Neural cell (in vitro differentiated cells): ENCODE results near the gene FGF14. TPM values are rescaled to one million over a fixed set of nuclear protein-coding genes. Genes with fewer than 3 reads are reported as not detected.
A peak's percentile ranks its signal among the peaks of the same experiment; 100 is the strongest.

Experiments used
- H2AFZ ChIP-seq: fragments of 200-600, 300-800 bp; sonication (generic), shearing (Covaris generic); 2 replicates; pipeline ENCODE4 v1.6.0; 2014; ENCODE audit warnings: low read depth, mild to moderate bottlenecking, antibody characterized with exemption, low read length, moderate library complexity
- H3F3A ChIP-seq: fragments of 200-600 bp; shearing (Covaris generic); 2 replicates; pipeline ENCODE4 v1.6.1; 2016; ENCODE audit warnings: mild to moderate bottlenecking, moderate library complexity, mixed read lengths, antibody characterized with exemption, low read length; ENCODE audit not compliant: insufficient read depth, poor library complexity, severe bottlenecking
- H3K27ac ChIP-seq: fragments of 200-600, 300-800 bp; sonication (generic), shearing (Covaris generic); 2 replicates; pipeline ENCODE4 v1.5.1; 2014; ENCODE audit warnings: mild to moderate bottlenecking, low read length, moderate library complexity
- H3K27me3 ChIP-seq: fragments of 300-800, 200-600 bp; sonication (generic), shearing (Covaris generic); 2 replicates; pipeline ENCODE4 v1.6.0; 2014; ENCODE audit warnings: mild to moderate bottlenecking, low read depth, low read length, moderate library complexity; ENCODE audit not compliant: insufficient read depth
- H3K36me3 ChIP-seq: fragments of 300-800, 200-600 bp; sonication (generic), shearing (Covaris generic); 2 replicates; pipeline ENCODE4 v1.5.1; 2014; ENCODE audit warnings: mild to moderate bottlenecking, antibody characterized with exemption, low read length, moderate library complexity; ENCODE audit not compliant: insufficient read depth
- H3K4me2 ChIP-seq: fragments of 300-800, 200-600 bp; sonication (generic), shearing (Covaris generic); 2 replicates; pipeline ENCODE4 v1.6.0; 2014; ENCODE audit warnings: mild to moderate bottlenecking, low read length
- H3K4me3 ChIP-seq: fragments of 300-800, 200-600 bp; sonication (generic), shearing (Covaris generic); 2 replicates; pipeline ENCODE4 v1.5.1; 2014; ENCODE audit warnings: mild to moderate bottlenecking, low read length, moderate library complexity
- H3K79me2 ChIP-seq: fragments of 200-600 bp; shearing (Covaris generic); replicated peaks from 2 replicates; pipeline ENCODE4 v1.6.0; 2014; ENCODE audit warnings: mild to moderate bottlenecking, low read length, moderate library complexity; ENCODE audit not compliant: insufficient read depth
- H3K9ac ChIP-seq: fragments of 300-800, 200-600 bp; sonication (generic), shearing (Covaris generic); 2 replicates; pipeline ENCODE4 v1.6.1; 2016; ENCODE audit warnings: mild to moderate bottlenecking, low read length, mixed read lengths
- H3K9me2 ChIP-seq: fragments of 200-600 bp; shearing (Covaris generic); 2 replicates; pipeline ENCODE4 v1.6.1; 2016; ENCODE audit warnings: mild to moderate bottlenecking, low read length, mixed read lengths; ENCODE audit not compliant: insufficient read depth
- H3K9me3 ChIP-seq: fragments of 200-600, 300-800 bp; sonication (generic), shearing (Covaris generic); 2 replicates; pipeline ENCODE4 v1.6.1; 2016; ENCODE audit warnings: mild to moderate bottlenecking, mixed run types, low read length, moderate library complexity, mixed read lengths
- H4K20me1 ChIP-seq: fragments of 200-600 bp; shearing (Covaris generic); 2 replicates; pipeline ENCODE4 v1.6.1; 2016; ENCODE audit warnings: mild to moderate bottlenecking, mixed run types; ENCODE audit not compliant: insufficient read depth
- CTCF ChIP-seq: fragments of 450-650 bp; IDR thresholded peaks from 2 replicates; pipeline ENCODE4 v1.5.1; 2014; ENCODE audit warnings: antibody characterized with exemption, mild to moderate bottlenecking, moderate library complexity; ENCODE audit not compliant: poor library complexity, severe bottlenecking
- EP300 ChIP-seq: fragments of 450-650 bp; conservative IDR thresholded peaks from 2 replicates; pipeline ENCODE4 v1.6.1; 2014; ENCODE audit warnings: antibody characterized with exemption, mild to moderate bottlenecking, moderate library complexity; ENCODE audit not compliant: poor library complexity, severe bottlenecking
- EZH2 ChIP-seq: fragments of 200-600, 300-800 bp; shearing (Covaris generic), sonication (generic); IDR thresholded peaks from 2 replicates; pipeline ENCODE4 v1.6.1; 2014; ENCODE audit warnings: antibody characterized with exemption, low read length, borderline replicate concordance, mild to moderate bottlenecking; ENCODE audit not compliant: insufficient read depth, poor library complexity, severe bottlenecking
- MXI1 ChIP-seq: fragments of 450-650 bp; conservative IDR thresholded peaks from 2 replicates; pipeline ENCODE4 v1.6.1; 2014; ENCODE audit warnings: antibody characterized with exemption, mild to moderate bottlenecking; ENCODE audit not compliant: poor library complexity, severe bottlenecking
- POLR2AphosphoS5 ChIP-seq: IDR thresholded peaks from 2 replicates; pipeline ENCODE4 v1.6.1; 2012
- RAD21 ChIP-seq: fragments of 450-650 bp; conservative IDR thresholded peaks from 2 replicates; pipeline ENCODE4 v1.6.1; 2014; ENCODE audit warnings: antibody characterized with exemption, mild to moderate bottlenecking, moderate library complexity
- REST ChIP-seq: IDR thresholded peaks from 2 replicates; pipeline ENCODE4 v1.6.1; 2012; ENCODE audit warnings: borderline replicate concordance
- SMC3 ChIP-seq: fragments of 450-650 bp; conservative IDR thresholded peaks from 2 replicates; pipeline ENCODE4 v1.6.1; 2014; ENCODE audit warnings: antibody characterized with exemption, mild to moderate bottlenecking, moderate library complexity; ENCODE audit not compliant: poor library complexity
- polyA plus RNA-seq: library from polyadenylated mRNA; depleted of rRNA; stranded (reverse); fragments of >200 nt; gene quantifications from 2 replicates; pipeline ENCODE4 v1.2.3, GENCODE V29; 2014

FGF14 gene
- polyA plus RNA-seq, 1 donor from 2014 or later: 36.4 TPM

- no peak overlapping the region for H3K4me2 ChIP-seq
These were observed 459.8 kb downstream of the FGF14 start for GRCh38 chr13:101942038-101942437.

GRCh38 chr13:101941095-101941783, 460.6 kb downstream of the FGF14 start:
- TF ChIP-seq SMC3 (peak; percentile 18), RAD21 (no peak)

More at GRCh38 chr13:101942038-101942437, 459.8 kb downstream of the FGF14 start:
- H3K4me3 ChIP-seq: no peak overlapping the region
- peak; percentile 90 for TF ChIP-seq CTCF
- TF ChIP-seq MXI1: no peak
- no peak for TF ChIP-seq POLR2AphosphoS5
- no peak for TF ChIP-seq REST
- no peak for TF ChIP-seq EZH2
- TF ChIP-seq RAD21: peak; percentile 98
- no peak for TF ChIP-seq EP300
- peak; percentile 98 for TF ChIP-seq SMC3
- H3K36me3 ChIP-seq: no peaks in the 10 kb centered on the region
- no peaks in the 10 kb centered on the region for H4K20me1 ChIP-seq
- no peak overlapping the region for H3K27ac ChIP-seq
- no peaks in the 10 kb centered on the region for H3K79me2 ChIP-seq
- no peaks in the 10 kb centered on the region for H3K9me3 ChIP-seq
- H2AFZ ChIP-seq: no peak overlapping the region
- H3K9ac ChIP-seq: no peak overlapping the region
- H3K9me2 ChIP-seq: no peaks in the 10 kb centered on the region
- H3K27me3 ChIP-seq: no peaks in the 10 kb centered on the region
- H3F3A ChIP-seq: no peaks in the 10 kb centered on the region

More at GRCh38 chr13:101941095-101941783, 460.6 kb downstream of the FGF14 start:
- Histone ChIP-seq H3K9me2 (no peaks in the 10 kb centered on the region), H3K9me3 (no peaks in the 10 kb centered on the region), H4K20me1 (no peaks in the 10 kb centered on the region), H3K4me3 (no peak overlapping the region), H2AFZ (no peak overlapping the region), H3F3A (no peaks in the 10 kb centered on the region), H3K4me2 (no peak overlapping the region), H3K9ac (no peak overlapping the region), H3K27ac (no peak overlapping the region), H3K36me3 (no peaks in the 10 kb centered on the region), H3K27me3 (no peaks in the 10 kb centered on the region), H3K79me2 (no peaks in the 10 kb centered on the region)
